ENCODE measurements around the gene UTY. TPM values are rescaled to one million over a fixed set of nuclear protein-coding genes. Genes with fewer than 3 reads are reported as not detected.
A peak's percentile ranks its signal among the peaks of the same experiment; 100 is the strongest.

UTY gene
- total and polyA plus RNA-seq, 2 donors, result 9.4 TPM; not detected in 1

GRCh38 chrY:13451572-13451971 lies 28.3 kb downstream of the UTY start:
- H3K9me3 ChIP-seq (ENCODE audit: control insufficient read depth in 2 of 2, insufficient read depth in 1 of 2, low read length in 1 of 2), result no peaks in the 10 kb centered on the region
- no peaks in the 10 kb centered on the region for H3K4me1 ChIP-seq (ENCODE audit: control insufficient read depth in 2 of 2, insufficient read depth in 2 of 2, low read length in 2 of 2)
- no peak overlapping the region for H3K27ac ChIP-seq (ENCODE audit: low read depth in 1 of 2, low read length in 1 of 2)
- H3K27me3 ChIP-seq (ENCODE audit: control insufficient read depth in 2 of 2, insufficient read depth in 1 of 2, low read length in 1 of 2), result no peaks in the 10 kb centered on the region
- H3K36me3 ChIP-seq (ENCODE audit: control insufficient read depth in 2 of 2, insufficient read depth in 2 of 2, low read length in 1 of 2), result peaks cover 0 to 4% of the 10 kb centered on the region in 2 donors
- WGBS, result 92% methylated on average over 3 of the region's 3 CpGs
- no peak for DNase-seq (ENCODE audit: low read depth in 6 of 9, low spot score in 9 of 9)
- no peak overlapping the region for H3K4me3 ChIP-seq (ENCODE audit: low read length in 2 of 2)

- Histone ChIP-seq H3K27me3 (ENCODE audit: control insufficient read depth in 2 of 2, insufficient read depth in 1 of 2, low read length in 1 of 2) (no peaks in the 10 kb centered on the region), H3K36me3 (ENCODE audit: control insufficient read depth in 2 of 2, insufficient read depth in 2 of 2, low read length in 1 of 2) (peaks cover 0 to 4% of the 10 kb centered on the region in 2 donors), H3K4me3 (ENCODE audit: low read length in 2 of 2) (no peak overlapping the region), H3K4me1 (ENCODE audit: control insufficient read depth in 2 of 2, insufficient read depth in 2 of 2, low read length in 2 of 2) (no peaks in the 10 kb centered on the region), H3K27ac (ENCODE audit: low read depth in 1 of 2, low read length in 1 of 2) (no peak overlapping the region), H3K9me3 (ENCODE audit: control insufficient read depth in 2 of 2, insufficient read depth in 1 of 2, low read length in 1 of 2) (no peaks in the 10 kb centered on the region)
- WGBS, result 95% methylated on average over 11 of the region's 11 CpGs
- no peak for DNase-seq (ENCODE audit: low read depth in 6 of 9, low spot score in 9 of 9)
These were observed 29.2 kb downstream of the UTY start for GRCh38 chrY:13450596-13451130.

GRCh38 chrY:13445566-13445965 lies 34.3 kb downstream of the UTY start:
- Histone ChIP-seq H3K36me3 (ENCODE audit: control insufficient read depth in 2 of 2, insufficient read depth in 2 of 2, low read length in 1 of 2) (peaks cover 0 to 7% of the 10 kb centered on the region in 2 donors), H3K9me3 (ENCODE audit: control insufficient read depth in 2 of 2, insufficient read depth in 1 of 2, low read length in 1 of 2) (no peaks in the 10 kb centered on the region), H3K4me3 (ENCODE audit: low read length in 2 of 2) (no peak overlapping the region), H3K27me3 (ENCODE audit: control insufficient read depth in 2 of 2, insufficient read depth in 1 of 2, low read length in 1 of 2) (no peaks in the 10 kb centered on the region), H3K27ac (ENCODE audit: low read depth in 1 of 2, low read length in 1 of 2) (no peak overlapping the region), H3K4me1 (ENCODE audit: control insufficient read depth in 2 of 2, insufficient read depth in 2 of 2, low read length in 2 of 2) (no peaks in the 10 kb centered on the region)
- DNase-seq (ENCODE audit: low read depth in 6 of 9, low spot score in 9 of 9), result no peak
- WGBS, result 80% methylated on average over 1 of the region's 1 CpG

- H3K27me3 ChIP-seq (ENCODE audit: control insufficient read depth in 2 of 2, insufficient read depth in 1 of 2, low read length in 1 of 2), result no peaks in the 10 kb centered on the region
These were observed 36.7 kb downstream of the UTY start for GRCh38 chrY:13443146-13443545.

GRCh38 chrY:13440811-13441210 lies 39.0 kb downstream of the UTY start:
- peaks cover 0 to 8% of the 10 kb centered on the region in 2 donors for H3K36me3 ChIP-seq (ENCODE audit: control insufficient read depth in 2 of 2, insufficient read depth in 2 of 2, low read length in 1 of 2)
- no peak for DNase-seq (ENCODE audit: low read depth in 6 of 9, low spot score in 9 of 9)

More at GRCh38 chrY:13443146-13443545, 36.7 kb downstream of the UTY start:
- Histone ChIP-seq H3K9me3 (ENCODE audit: control insufficient read depth in 2 of 2, insufficient read depth in 1 of 2, low read length in 1 of 2) (no peaks in the 10 kb centered on the region), H3K4me1 (ENCODE audit: control insufficient read depth in 2 of 2, insufficient read depth in 2 of 2, low read length in 2 of 2) (no peaks in the 10 kb centered on the region), H3K36me3 (ENCODE audit: control insufficient read depth in 2 of 2, insufficient read depth in 2 of 2, low read length in 1 of 2) (peaks cover 0 to 7% of the 10 kb centered on the region in 2 donors), H3K4me3 (ENCODE audit: low read length in 2 of 2) (no peak overlapping the region), H3K27ac (ENCODE audit: low read depth in 1 of 2, low read length in 1 of 2) (no peak overlapping the region)
- no peak for DNase-seq (ENCODE audit: low read depth in 6 of 9, low spot score in 9 of 9)
- WGBS, result 98% methylated on average over 7 of the region's 7 CpGs

GRCh38 chrY:13435968-13436937 lies 43.6 kb downstream of the UTY start:
- DNase-seq (ENCODE audit: low read depth in 6 of 9, low spot score in 9 of 9), result peak in 2 of 9 donors; percentile 3 to 14
- Histone ChIP-seq H3K27me3 (ENCODE audit: control insufficient read depth in 2 of 2, insufficient read depth in 1 of 2, low read length in 1 of 2) (no peaks in the 10 kb centered on the region), H3K4me1 (ENCODE audit: control insufficient read depth in 2 of 2, insufficient read depth in 2 of 2, low read length in 2 of 2) (no peaks in the 10 kb centered on the region), H3K36me3 (ENCODE audit: control insufficient read depth in 2 of 2, insufficient read depth in 2 of 2, low read length in 1 of 2) (peaks cover 0 to 9% of the 10 kb centered on the region in 2 donors), H3K27ac (ENCODE audit: low read depth in 1 of 2, low read length in 1 of 2) (peak overlapping the region in 1 of 2 donors; percentile 36), H3K4me3 (ENCODE audit: low read length in 2 of 2) (peak overlapping the region in 1 of 2 donors; percentile 30), H3K9me3 (ENCODE audit: control insufficient read depth in 2 of 2, insufficient read depth in 1 of 2, low read length in 1 of 2) (no peaks in the 10 kb centered on the region)
- WGBS, result 62% methylated on average over 25 of the region's 25 CpGs

More at GRCh38 chrY:13440811-13441210, 39.0 kb downstream of the UTY start:
- Histone ChIP-seq H3K27me3 (ENCODE audit: control insufficient read depth in 2 of 2, insufficient read depth in 1 of 2, low read length in 1 of 2) (no peaks in the 10 kb centered on the region), H3K4me1 (ENCODE audit: control insufficient read depth in 2 of 2, insufficient read depth in 2 of 2, low read length in 2 of 2) (no peaks in the 10 kb centered on the region), H3K9me3 (ENCODE audit: control insufficient read depth in 2 of 2, insufficient read depth in 1 of 2, low read length in 1 of 2) (no peaks in the 10 kb centered on the region), H3K27ac (ENCODE audit: low read depth in 1 of 2, low read length in 1 of 2) (no peak overlapping the region), H3K4me3 (ENCODE audit: low read length in 2 of 2) (no peak overlapping the region)
- 97% methylated on average over 1 of the region's 1 CpG for WGBS

- Histone ChIP-seq H3K4me3 (ENCODE audit: low read length in 2 of 2) (no peak overlapping the region), H3K27ac (ENCODE audit: low read depth in 1 of 2, low read length in 1 of 2) (no peak overlapping the region)
- DNase-seq (ENCODE audit: low read depth in 6 of 9, low spot score in 9 of 9), result no peak
These were observed 44.4 kb downstream of the UTY start for GRCh38 chrY:13435206-13435967.

GRCh38 chrY:13432293-13433025 lies 47.4 kb downstream of the UTY start:
- Histone ChIP-seq H3K4me3 (ENCODE audit: low read length in 2 of 2) (no peak overlapping the region), H3K27me3 (ENCODE audit: control insufficient read depth in 2 of 2, insufficient read depth in 1 of 2, low read length in 1 of 2) (no peaks in the 10 kb centered on the region), H3K36me3 (ENCODE audit: control insufficient read depth in 2 of 2, insufficient read depth in 2 of 2, low read length in 1 of 2) (peaks cover 0 to 13% of the 10 kb centered on the region in 2 donors), H3K9me3 (ENCODE audit: control insufficient read depth in 2 of 2, insufficient read depth in 1 of 2, low read length in 1 of 2) (peaks cover 0 to 3% of the 10 kb centered on the region in 2 donors), H3K27ac (ENCODE audit: low read depth in 1 of 2, low read length in 1 of 2) (no peak overlapping the region), H3K4me1 (ENCODE audit: control insufficient read depth in 2 of 2, insufficient read depth in 2 of 2, low read length in 2 of 2) (no peaks in the 10 kb centered on the region)
- 93% methylated on average over 3 of the region's 3 CpGs for WGBS
- DNase-seq (ENCODE audit: low read depth in 6 of 9, low spot score in 9 of 9), result no peak

More at GRCh38 chrY:13435206-13435967, 44.4 kb downstream of the UTY start:
- Histone ChIP-seq H3K36me3 (ENCODE audit: control insufficient read depth in 2 of 2, insufficient read depth in 2 of 2, low read length in 1 of 2) (peaks cover 0 to 9% of the 10 kb centered on the region in 2 donors), H3K27me3 (ENCODE audit: control insufficient read depth in 2 of 2, insufficient read depth in 1 of 2, low read length in 1 of 2) (no peaks in the 10 kb centered on the region), H3K4me1 (ENCODE audit: control insufficient read depth in 2 of 2, insufficient read depth in 2 of 2, low read length in 2 of 2) (no peaks in the 10 kb centered on the region), H3K9me3 (ENCODE audit: control insufficient read depth in 2 of 2, insufficient read depth in 1 of 2, low read length in 1 of 2) (no peaks in the 10 kb centered on the region)
- 83% methylated on average over 22 of the region's 22 CpGs for WGBS

Measured in thymus (tissue), 11 donors.